Measurements from ENCODE around the gene SEPTIN5. TPM values are rescaled to one million over a fixed set of nuclear protein-coding genes. Genes with fewer than 3 reads are reported as not detected.

The SEPTIN5 gene
- polyA plus RNA-seq, 1 of the 3 experiments (the other 2 are of a cell fraction), result 14.0 TPM

DNA sequence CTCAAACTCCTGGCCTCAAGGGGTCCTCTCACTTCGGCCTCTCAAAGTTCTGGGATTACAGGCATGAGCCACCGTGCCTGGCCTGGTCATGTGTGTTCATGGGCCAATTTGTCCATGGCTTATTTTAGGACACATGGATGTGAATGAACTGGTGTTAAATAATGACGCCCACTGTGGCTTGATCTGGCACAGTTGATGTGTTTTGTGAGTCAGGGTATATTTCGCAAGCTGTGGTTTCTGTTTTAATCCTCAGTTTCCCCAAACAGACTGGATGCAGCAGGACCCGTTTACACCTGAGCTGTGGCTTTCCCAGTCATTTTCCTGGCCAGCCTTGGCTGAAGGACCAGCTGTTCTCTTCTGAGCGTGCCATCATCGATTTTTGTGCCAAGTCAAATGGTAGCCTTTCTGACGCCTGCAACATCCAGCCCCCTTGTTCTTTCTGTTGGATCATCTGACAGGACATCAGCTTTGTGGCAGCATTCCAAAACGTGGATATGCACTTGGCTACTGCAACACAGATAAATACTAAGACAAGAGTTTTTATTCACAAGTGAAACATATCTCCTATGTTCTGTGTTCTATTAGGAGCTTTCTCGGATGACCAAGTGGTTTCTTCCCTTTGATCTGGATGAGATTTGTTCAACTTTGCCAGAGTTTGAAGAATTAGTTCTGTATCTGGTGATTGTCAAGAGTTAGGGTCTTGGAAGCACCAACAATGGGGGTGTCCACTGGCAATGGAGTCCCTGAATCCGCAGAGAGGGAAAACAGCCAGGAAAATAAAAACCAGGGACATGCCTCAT is 40.0 kb upstream of the SEPTIN5 start (continued):
- TF ChIP-seq TEAD4 (IDR thresholded peaks at IDR 0.05; ENCODE audit: borderline replicate concordance, insufficient read depth) (no peak), RCOR1 (IDR thresholded peaks at IDR 0.05; ENCODE audit: low read length) (no peak), TAF1 (IDR thresholded peaks at IDR 0.05; ENCODE audit: borderline replicate concordance, low read depth, low read length) (no peak), TCF12 (IDR thresholded peaks at IDR 0.05) (no peak), FOSL2 (IDR thresholded peaks at IDR 0.05; ENCODE audit: borderline replicate concordance, low read depth) (no peak), NRF1 (IDR thresholded peaks at IDR 0.05; ENCODE audit: low read depth, low read length) (no peak), SIN3A (IDR thresholded peaks at IDR 0.05; ENCODE audit: borderline replicate concordance, low read depth, low read length) (no peak), RAD21 (IDR thresholded peaks at IDR 0.05; ENCODE audit: low read length) (no peak), EZH2phosphoT487 (IDR thresholded peaks at IDR 0.05; ENCODE audit: borderline replicate concordance, low read depth) (no peak), RXRA (IDR thresholded peaks at IDR 0.05; ENCODE audit: borderline replicate concordance, low read depth) (no peak)
- TF ChIP-seq, protein P1, sequence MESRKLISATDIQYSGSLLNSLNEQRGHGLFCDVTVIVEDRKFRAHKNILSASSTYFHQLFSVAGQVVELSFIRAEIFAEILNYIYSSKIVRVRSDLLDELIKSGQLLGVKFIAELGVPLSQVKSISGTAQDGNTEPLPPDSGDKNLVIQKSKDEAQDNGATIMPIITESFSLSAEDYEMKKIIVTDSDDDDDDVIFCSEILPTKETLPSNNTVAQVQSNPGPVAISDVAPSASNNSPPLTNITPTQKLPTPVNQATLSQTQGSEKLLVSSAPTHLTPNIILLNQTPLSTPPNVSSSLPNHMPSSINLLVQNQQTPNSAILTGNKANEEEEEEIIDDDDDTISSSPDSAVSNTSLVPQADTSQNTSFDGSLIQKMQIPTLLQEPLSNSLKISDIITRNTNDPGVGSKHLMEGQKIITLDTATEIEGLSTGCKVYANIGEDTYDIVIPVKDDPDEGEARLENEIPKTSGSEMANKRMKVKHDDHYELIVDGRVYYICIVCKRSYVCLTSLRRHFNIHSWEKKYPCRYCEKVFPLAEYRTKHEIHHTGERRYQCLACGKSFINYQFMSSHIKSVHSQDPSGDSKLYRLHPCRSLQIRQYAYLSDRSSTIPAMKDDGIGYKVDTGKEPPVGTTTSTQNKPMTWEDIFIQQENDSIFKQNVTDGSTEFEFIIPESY (IDR thresholded peaks at IDR 0.05; ENCODE audit: borderline replicate concordance, low read depth), result no peak
- TF ChIP-seq, protein P2, sequence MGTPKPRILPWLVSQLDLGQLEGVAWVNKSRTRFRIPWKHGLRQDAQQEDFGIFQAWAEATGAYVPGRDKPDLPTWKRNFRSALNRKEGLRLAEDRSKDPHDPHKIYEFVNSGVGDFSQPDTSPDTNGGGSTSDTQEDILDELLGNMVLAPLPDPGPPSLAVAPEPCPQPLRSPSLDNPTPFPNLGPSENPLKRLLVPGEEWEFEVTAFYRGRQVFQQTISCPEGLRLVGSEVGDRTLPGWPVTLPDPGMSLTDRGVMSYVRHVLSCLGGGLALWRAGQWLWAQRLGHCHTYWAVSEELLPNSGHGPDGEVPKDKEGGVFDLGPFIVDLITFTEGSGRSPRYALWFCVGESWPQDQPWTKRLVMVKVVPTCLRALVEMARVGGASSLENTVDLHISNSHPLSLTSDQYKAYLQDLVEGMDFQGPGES (IDR thresholded peaks at IDR 0.05; ENCODE audit: low read depth, low read length), result no peak

DNA sequence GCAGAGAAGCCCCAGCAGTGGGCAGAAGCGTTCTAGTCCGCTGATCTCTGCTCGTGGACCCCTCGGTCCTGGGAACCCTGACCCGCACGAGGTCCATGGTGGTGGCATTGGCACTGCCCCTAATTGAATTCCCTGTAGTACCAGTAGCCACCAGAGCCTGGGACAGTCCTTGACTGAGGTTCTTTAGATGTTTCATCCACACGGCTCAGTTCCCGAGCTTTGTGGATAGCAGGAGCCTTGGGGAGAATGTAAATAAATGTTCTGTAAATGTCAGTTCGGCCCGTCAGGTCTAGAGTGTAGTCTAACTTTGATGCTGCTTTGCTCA is 39.4 kb upstream of the SEPTIN5 start:
- Histone ChIP-seq H3K9ac (no peak overlapping the region), H3K9me2 (no peaks in the 10 kb centered on the region), H3K4me1 (ENCODE audit: control insufficient read depth in 1 of 2, insufficient read depth in 2 of 2, low read depth in 1 of 2, low read length in 1 of 2) (no peaks in the 10 kb centered on the region), H3K79me2 (ENCODE audit: insufficient read depth) (no peaks in the 10 kb centered on the region), H3K4me3 (ENCODE audit: low read depth in 2 of 2, low read length in 1 of 2) (no peak overlapping the region), H3K27me3 (ENCODE audit: insufficient read depth) (no peaks in the 10 kb centered on the region), H4K20me1 (ENCODE audit: insufficient read depth) (no peaks in the 10 kb centered on the region), H3K4me2 (no peak overlapping the region), H3K27ac (ENCODE audit: low read depth in 2 of 2, low read length in 1 of 2) (no peak overlapping the region), H3K9me3 (no peaks in the 10 kb centered on the region), H3F3A (replicated peaks; ENCODE audit: insufficient read depth) (no peaks in the 10 kb centered on the region), H3K36me3 (replicated peaks in 1 of 2; ENCODE audit: control insufficient read depth in 1 of 2, insufficient read depth in 2 of 2, low read length in 1 of 2) (no peaks in the 10 kb centered on the region), H2AFZ (ENCODE audit: low read depth) (no peak overlapping the region)
- TF ChIP-seq RXRA (IDR thresholded peaks at IDR 0.05; ENCODE audit: borderline replicate concordance, low read depth), result no peak
- TF ChIP-seq, protein P2 (IDR thresholded peaks at IDR 0.05; ENCODE audit: low read depth, low read length), result no peak
- TF ChIP-seq GATA2 (CRISPR knock-in tag; IDR thresholded peaks at IDR 0.05), result no peak
- no peak for TF ChIP-seq MXI1 (IDR thresholded peaks at IDR 0.05; ENCODE audit: low read depth, low read length)
- TF ChIP-seq CHD2 (IDR thresholded peaks at IDR 0.05; ENCODE audit: low read length, partially characterized antibody), result no peak
- TF ChIP-seq, protein P1 (IDR thresholded peaks at IDR 0.05; ENCODE audit: borderline replicate concordance, low read depth), result no peak
- no peak for DNase-seq
- ChIA-PET POLR2A (no interaction called here), CTCF (interaction anchor here (1.2 to 1.3 kb wide), 2 partner anchors 12 to 235 kb away, joined by 3 read pairs; no protein-coding TSS in a partner anchor)
- 66% methylated on average over 10 of the region's 10 CpGs for WGBS (ENCODE audit: low lambda C conversion rate)
